T-cell (primary cell): Measurements from ENCODE around the gene DNAJC7. TPM values are rescaled to one million over a fixed set of nuclear protein-coding genes. Genes with fewer than 3 reads are reported as not detected.
"Not testable (repeated sequence)": the region's sequence is repeated elsewhere in the genome, so short reads cannot be mapped to it uniquely, and the experiment has no call there.

ENCODE experiments used
- ATAC-seq, 4 experiments: fragments of 200-7000 bp in 3 of 4; fragments of 150-1000 bp in 1 of 4; cut with Tn5 transposase; replicated peaks in 1 of 4; 1 replicate in 3 of 4; 2 replicates in 1 of 4; pipeline ENCODE4 v1.10.0; 2021; ENCODE audit warnings: moderate library complexity in 3 of 4, mild to moderate bottlenecking in 2 of 4, moderate number of reproducible peaks in 1 of 4
- CTCF ChIA-PET, 2 donors: fragments of 300-600 bp; sonication (Branson Sonifier 250); formaldehyde crosslinking; loops; one replicate each; lab custom pipeline; 2022; ENCODE audit warnings: antibody characterized with exemption in 2 of 2; lab: Charles Lee
- POLR2A ChIA-PET, 2 donors: fragments of 300-600 bp; sonication (Branson Sonifier 250); formaldehyde crosslinking; loops; one replicate each; lab custom pipeline; 2022; ENCODE audit warnings: antibody characterized with exemption in 2 of 2; lab: Charles Lee
- DNase-seq, 35 experiments: peaks; one replicate each; pipeline versions ENCODE4 v3.0.0 to v3.0.0-alpha.2; 2013 to 2023
- H3K27ac ChIP-seq: one replicate; pipeline ENCODE4 v1.5.1; 2013; ENCODE audit warnings: low read length
- H3K27me3 ChIP-seq, 2 experiments: replicated peaks in 1 of 2; 1 replicate in 1 of 2; 2 replicates in 1 of 2; pipeline versions ENCODE4 v1.6.1 to v1.7.0; 2013; ENCODE audit warnings: low read length in 1 of 2, mixed read lengths in 1 of 2; ENCODE audit not compliant: control insufficient read depth in 2 of 2, insufficient read depth in 2 of 2; ENCODE audit errors: extremely low read depth in 1 of 2
- H3K36me3 ChIP-seq, 2 donors: 1 replicate in 1 of 2; 2 replicates in 1 of 2; pipeline versions ENCODE4 v1.6.1 to v1.7.0; 2013; ENCODE audit warnings: low read length in 1 of 2; ENCODE audit not compliant: control insufficient read depth in 2 of 2, insufficient read depth in 1 of 2; ENCODE audit errors: extremely low read depth in 1 of 2
- H3K4me1 ChIP-seq, 2 experiments: 1 replicate in 1 of 2; 2 replicates in 1 of 2; pipeline versions ENCODE4 v1.6.1 to v1.7.0; 2013; ENCODE audit warnings: low read length in 2 of 2, mixed read lengths in 1 of 2; ENCODE audit not compliant: insufficient read depth in 2 of 2, control insufficient read depth in 1 of 2; ENCODE audit errors: extremely low read depth in 1 of 2
- H3K4me3 ChIP-seq, 2 donors: 1 replicate in 1 of 2; 2 replicates in 1 of 2; pipeline versions ENCODE4 v1.5.1 to v1.7.0; 2013; ENCODE audit warnings: mild to moderate bottlenecking in 2 of 2, low read length in 1 of 2, moderate library complexity in 1 of 2; ENCODE audit not compliant: control insufficient read depth in 1 of 2; ENCODE audit errors: extremely low read depth in 1 of 2
- H3K9me3 ChIP-seq: 2 replicates; pipeline ENCODE4 v1.7.0; 2013
- H3K27ac Mint-ChIP-seq, 2 donors: one replicate each; pipeline ENCODE4 v1.8.0; 2020 to 2021; ENCODE audit warnings: mild to moderate bottlenecking in 2 of 2, mixed read lengths in 2 of 2
- H3K27me3 Mint-ChIP-seq, 2 donors: one replicate each; pipeline ENCODE4 v1.8.0; 2021 to 2022; ENCODE audit warnings: mixed read lengths in 2 of 2
- H3K36me3 Mint-ChIP-seq: one replicate; pipeline ENCODE4 v1.8.0; 2021; ENCODE audit warnings: mixed read lengths
- H3K4me1 Mint-ChIP-seq, 3 donors: one replicate each; pipeline ENCODE4 v1.8.0; 2020 to 2022; ENCODE audit warnings: mixed read lengths in 3 of 3, mild to moderate bottlenecking in 1 of 3
- H3K4me3 Mint-ChIP-seq, 3 donors: one replicate each; pipeline ENCODE4 v1.8.0; 2020 to 2022; ENCODE audit warnings: mild to moderate bottlenecking in 3 of 3, mixed read lengths in 3 of 3, moderate library complexity in 3 of 3
- H3K9me3 Mint-ChIP-seq, 3 donors: one replicate each; pipeline ENCODE4 v1.8.0; 2020 to 2022; ENCODE audit warnings: mixed read lengths in 3 of 3
- WGBS: methylation state at CpG from one replicate; pipeline ENCODE4 v1.1.5; 2013; ENCODE audit warnings: missing lambda C conversion rate; ENCODE audit not compliant: insufficient coverage; 5-methylcytosine and 5-hydroxymethylcytosine counted together
- total RNA-seq, 35 experiments: library from RNA in 6 of 35; stranded (reverse) in 6 of 35; fragments of 120-200 nt in 1 of 35; gene quantifications; one replicate each; pipeline versions ENCODE4 v1.2.1 to v1.2.4 and lab custom pipeline; 2013 to 2026

Gene DNAJC7
- total RNA-seq, 5 donors from 2014 or later (not counting 1 experiment from before 2014, with no cell fraction given), result 107 to 129 (median 112) TPM

GRCh38 chr17:42013740-42014139 lies 3.5 kb downstream of the DNAJC7 start:
- POLR2A ChIA-PET, H3K9me3 Mint-ChIP-seq, H3K27ac Mint-ChIP-seq, ATAC-seq, H3K36me3 Mint-ChIP-seq, H3K4me3 ChIP-seq, H3K27ac ChIP-seq, H3K36me3 ChIP-seq, H3K4me3 Mint-ChIP-seq, H3K27me3 Mint-ChIP-seq, H3K9me3 ChIP-seq, DNase-seq, CTCF ChIA-PET, H3K27me3 ChIP-seq: not testable (repeated sequence)
- H3K4me1 ChIP-seq, result peaks cover 24 to 60% of the 10 kb centered on the region in 2 experiments
- peaks cover 79 to 87% (median 80%) of the 10 kb centered on the region in 3 donors for H3K4me1 Mint-ChIP-seq
- 99% methylated on average over 8 of the region's 12 CpGs for WGBS

- H3K4me3 Mint-ChIP-seq, H3K27ac Mint-ChIP-seq, H3K27me3 Mint-ChIP-seq, H3K27me3 ChIP-seq, H3K9me3 Mint-ChIP-seq, ATAC-seq, H3K27ac ChIP-seq, POLR2A ChIA-PET, CTCF ChIA-PET, H3K9me3 ChIP-seq, DNase-seq, H3K36me3 ChIP-seq, H3K4me3 ChIP-seq, H3K36me3 Mint-ChIP-seq: not testable (repeated sequence)
- no CpG with 5 or more reads among the region's 4 CpGs for WGBS
- peaks cover 68 to 76% (median 71%) of the 10 kb centered on the region in 3 donors for H3K4me1 Mint-ChIP-seq
- H3K4me1 ChIP-seq, result peaks cover 20 to 50% of the 10 kb centered on the region in 2 experiments
Observed at GRCh38 chr17:42012363-42012762, 4.9 kb downstream of the DNAJC7 start.

- ChIA-PET POLR2A (interaction anchor here in 1 of 2 donors (0.6 kb wide), 1 partner anchor 97 kb away, joined by 3 read pairs; no protein-coding TSS in a partner anchor), CTCF (no interaction called here)
- ATAC-seq (no peak), DNase-seq (no peak)
- Mint-ChIP-seq H3K9me3 (no peaks in the 10 kb centered on the region), H3K27me3 (no peaks in the 10 kb centered on the region), H3K27ac (no peak overlapping the region), H3K4me1 (peaks cover 62 to 68% (median 67%) of the 10 kb centered on the region in 3 donors), H3K36me3 (peaks cover 10% of the 10 kb centered on the region), H3K4me3 (no peak overlapping the region)
- WGBS, result no CpG with 5 or more reads among the region's 3 CpGs
- H3K27ac ChIP-seq, result no peak overlapping the region
- H3K4me1 ChIP-seq, result peaks cover 11 to 43% of the 10 kb centered on the region in 2 experiments
- H3K27me3 ChIP-seq, result no peaks in the 10 kb centered on the region
- H3K4me3 ChIP-seq, result no peak overlapping the region
- H3K36me3 ChIP-seq, result peaks cover 4 to 7% of the 10 kb centered on the region in 2 donors
- H3K9me3 ChIP-seq, result no peaks in the 10 kb centered on the region
Observed at GRCh38 chr17:42010898-42011516, 6.2 kb downstream of the DNAJC7 start.

GRCh38 chr17:42010266-42010680 lies 7.0 kb downstream of the DNAJC7 start:
- H3K9me3 Mint-ChIP-seq, H3K4me3 Mint-ChIP-seq, H3K27me3 ChIP-seq, H3K27ac Mint-ChIP-seq, ATAC-seq, H3K9me3 ChIP-seq, DNase-seq, CTCF ChIA-PET, H3K27me3 Mint-ChIP-seq, H3K36me3 ChIP-seq, H3K4me3 ChIP-seq, H3K27ac ChIP-seq: not testable (repeated sequence)
- peaks cover 7 to 36% of the 10 kb centered on the region in 2 experiments for H3K4me1 ChIP-seq
- H3K4me1 Mint-ChIP-seq, result peaks cover 58 to 68% (median 64%) of the 10 kb centered on the region in 3 donors
- WGBS, result no CpG with 5 or more reads among the region's 9 CpGs
- peaks cover 10% of the 10 kb centered on the region for H3K36me3 Mint-ChIP-seq
- POLR2A ChIA-PET, result interaction anchor here in 1 of 2 donors (0.7 kb wide), 1 partner anchor 80 kb away, joined by 3 read pairs; the partner anchor contains the start of gene ODAD4

- no peaks in the 10 kb centered on the region for H3K27me3 ChIP-seq
- peaks cover 0 to 10% of the 10 kb centered on the region in 2 donors for H3K36me3 ChIP-seq
- Mint-ChIP-seq H3K27me3 (no peaks in the 10 kb centered on the region), H3K4me1 (peaks cover 63 to 69% (median 65%) of the 10 kb centered on the region in 3 donors), H3K36me3 (peaks cover 10% of the 10 kb centered on the region), H3K9me3 (no peaks in the 10 kb centered on the region), H3K4me3 (no peak overlapping the region), H3K27ac (no peak overlapping the region)
- H3K27ac ChIP-seq, result no peak overlapping the region
- no peak for ATAC-seq
- H3K4me1 ChIP-seq, result peaks cover 7 to 25% of the 10 kb centered on the region in 2 experiments
- no peak overlapping the region for H3K4me3 ChIP-seq
- no peaks in the 10 kb centered on the region for H3K9me3 ChIP-seq
- 100% methylated on average over 1 of the region's 4 CpGs for WGBS
- CTCF ChIA-PET, result no interaction called here
- POLR2A ChIA-PET, result interaction anchor here in 1 of 2 donors (0.6 kb wide), 1 partner anchor 217 kb away, joined by 3 read pairs; no protein-coding TSS in a partner anchor
- DNase-seq, result no peak
Observed at GRCh38 chr17:42009170-42009569, 8.1 kb downstream of the DNAJC7 start.

GRCh38 chr17:42005166-42005565 lies 12.1 kb downstream of the DNAJC7 start:
- H3K4me3 ChIP-seq, result no peak overlapping the region
- DNase-seq, result no peak
- H3K36me3 Mint-ChIP-seq, result peaks cover 31% of the 10 kb centered on the region
- no peak overlapping the region for H3K4me3 Mint-ChIP-seq
- CTCF ChIA-PET, result interaction anchor here in 1 of 2 donors (1.0 kb wide), 1 partner anchor 112 kb away, joined by 3 read pairs; no protein-coding TSS in a partner anchor
- H3K9me3 Mint-ChIP-seq, result no peaks in the 10 kb centered on the region
- no peaks in the 10 kb centered on the region for H3K9me3 ChIP-seq
- POLR2A ChIA-PET, result interaction anchor here in 1 of 2 donors (0.8 kb wide), 1 partner anchor 11 kb away, joined by 3 read pairs; no protein-coding TSS in a partner anchor
- no peaks in the 10 kb centered on the region for H3K27me3 Mint-ChIP-seq
- H3K27ac ChIP-seq, result no peak overlapping the region
- peaks cover 4 to 34% of the 10 kb centered on the region in 2 donors for H3K36me3 ChIP-seq
- H3K27me3 ChIP-seq, result no peaks in the 10 kb centered on the region
- H3K4me1 ChIP-seq, result peaks cover 0 to 3% of the 10 kb centered on the region in 2 experiments
- no peak for ATAC-seq
- H3K4me1 Mint-ChIP-seq, result peaks cover 43 to 49% (median 43%) of the 10 kb centered on the region in 3 donors
- no peak overlapping the region for H3K27ac Mint-ChIP-seq
- no CpG with 5 or more reads among the region's 1 CpG for WGBS
